ENCODE data around the gene ERVK3-1.

The ERVK3-1 gene

GRCh38 chr19:58274771-58275201 lies 30.4 kb upstream of the ERVK3-1 start:
- TF ChIP-seq CTCF (IDR thresholded peaks at IDR 0.05; ENCODE audit: low read depth, low read length), result no peak
- H3K4me3 ChIP-seq (ENCODE audit: low read depth, low read length), result no peak overlapping the region

- H3K4me3 ChIP-seq (ENCODE audit: low read depth, low read length), result no peak overlapping the region
- no peak for TF ChIP-seq CTCF (IDR thresholded peaks at IDR 0.05; ENCODE audit: low read depth, low read length)
Measured at GRCh38 chr19:58275564-58275963, 29.6 kb upstream of the ERVK3-1 start.

- TF ChIP-seq CTCF (IDR thresholded peaks at IDR 0.05; ENCODE audit: low read depth, low read length), result no peak
- no peak overlapping the region for H3K4me3 ChIP-seq (ENCODE audit: low read depth, low read length)
Measured at GRCh38 chr19:58277197-58277596, 28.0 kb upstream of the ERVK3-1 start.

GRCh38 chr19:58277748-58278540 lies 27.2 kb upstream of the ERVK3-1 start:
- H3K4me3 ChIP-seq (ENCODE audit: low read depth, low read length), result peak overlapping the region; percentile 95
- no peak for TF ChIP-seq CTCF (IDR thresholded peaks at IDR 0.05; ENCODE audit: low read depth, low read length)

GRCh38 chr19:58278541-58279041 lies 26.6 kb upstream of the ERVK3-1 start, which contains the start of gene ZNF8:
Gene ZNF8 (plus strand): TSS chr19:58278955. CDS start chr19:58279082, 127 bp downstream.
- H3K4me3 ChIP-seq (ENCODE audit: low read depth, low read length), result peak within 1 kb of the TSS; percentile 95
- TF ChIP-seq CTCF (IDR thresholded peaks at IDR 0.05; ENCODE audit: low read depth, low read length), result no peak

- TF ChIP-seq CTCF (IDR thresholded peaks at IDR 0.05; ENCODE audit: low read depth, low read length), result no peak
- H3K4me3 ChIP-seq (ENCODE audit: low read depth, low read length), result peak overlapping the region; percentile 95
Measured at GRCh38 chr19:58279042-58279924, 25.9 kb upstream of the ERVK3-1 start.
